ENCODE data around the gene MKX.

The MKX gene, protein sequence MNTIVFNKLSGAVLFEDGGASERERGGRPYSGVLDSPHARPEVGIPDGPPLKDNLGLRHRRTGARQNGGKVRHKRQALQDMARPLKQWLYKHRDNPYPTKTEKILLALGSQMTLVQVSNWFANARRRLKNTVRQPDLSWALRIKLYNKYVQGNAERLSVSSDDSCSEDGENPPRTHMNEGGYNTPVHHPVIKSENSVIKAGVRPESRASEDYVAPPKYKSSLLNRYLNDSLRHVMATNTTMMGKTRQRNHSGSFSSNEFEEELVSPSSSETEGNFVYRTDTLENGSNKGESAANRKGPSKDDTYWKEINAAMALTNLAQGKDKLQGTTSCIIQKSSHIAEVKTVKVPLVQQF

DNA sequence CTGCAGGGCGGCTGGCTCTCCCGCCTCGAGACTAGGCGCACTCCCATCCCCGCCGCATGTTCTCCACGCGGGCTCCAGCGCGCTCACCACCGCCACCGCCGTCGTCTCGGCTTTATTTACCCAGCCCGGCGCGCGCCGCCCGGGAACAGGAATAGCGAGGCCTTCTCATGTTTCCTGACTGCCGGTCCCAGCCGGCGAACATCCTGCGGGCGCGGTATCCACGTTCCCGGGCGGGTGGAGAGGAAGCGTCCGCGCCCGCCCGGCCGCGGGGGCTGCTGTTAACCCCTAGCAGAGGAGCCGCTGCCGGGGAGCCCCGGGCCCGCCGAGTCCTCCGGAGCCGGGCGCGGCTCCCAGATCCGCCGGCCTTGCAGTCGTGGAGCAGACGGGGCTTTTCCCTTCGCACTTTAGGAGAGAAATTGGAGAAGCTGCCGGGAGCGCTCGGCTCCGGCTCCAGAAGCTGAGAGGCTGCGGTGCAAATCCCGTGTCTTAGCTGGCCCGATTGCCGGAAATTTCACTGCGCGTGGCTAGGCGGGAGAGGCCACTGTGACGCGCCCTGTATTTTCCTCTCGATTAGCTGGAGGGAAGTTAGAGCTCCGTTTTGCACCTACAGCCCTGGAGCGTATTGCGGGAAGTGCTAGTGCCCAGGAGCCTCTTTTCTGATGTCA is at the start of gene MKX:
MKX (minus strand) TSS at position 88 of the 665 bp plus-strand sequence. CDS start 2,404 bp downstream, outside the sequence.
- DNase-seq = no peak

DNA sequence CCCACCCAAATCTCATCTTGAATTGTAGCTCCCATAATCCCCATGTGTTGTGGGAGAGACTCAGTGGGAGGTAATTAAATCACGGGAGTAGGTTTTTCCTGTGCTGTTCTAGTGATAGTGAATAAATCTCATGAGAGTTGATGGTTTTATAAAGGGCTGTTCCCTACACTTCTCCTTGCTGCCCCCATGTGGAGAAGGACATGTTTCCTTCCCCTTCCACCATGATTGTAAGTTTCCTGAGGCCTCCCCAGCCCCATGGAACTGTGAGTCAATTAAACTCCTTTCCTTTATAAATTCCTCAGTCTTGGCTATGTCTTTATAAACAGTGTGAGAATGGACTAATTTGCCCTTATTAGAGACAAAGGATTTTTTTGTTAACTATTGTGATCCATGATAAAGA is 48.5 kb upstream of the MKX start:
- no peak for DNase-seq

DNA sequence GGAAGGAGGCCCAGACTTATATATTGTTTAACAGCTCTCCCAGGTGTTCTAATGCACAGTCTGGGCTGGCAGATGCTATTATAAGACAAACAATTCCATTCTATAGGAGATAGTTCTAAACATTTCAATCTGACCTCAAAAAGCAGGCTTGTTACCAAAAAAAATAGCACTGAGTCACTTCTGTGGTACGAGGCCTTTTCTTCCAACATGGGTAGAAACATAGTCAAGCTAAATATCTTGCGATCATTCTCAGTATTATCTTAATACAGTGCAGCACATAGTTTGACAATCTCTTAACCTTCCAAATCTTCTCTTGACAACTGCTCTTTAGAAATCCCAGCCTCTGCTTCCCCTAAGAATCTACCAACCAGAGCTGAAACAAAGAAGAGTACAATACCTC is 46.6 kb upstream of the MKX start:
- DNase-seq = no peak

DNA sequence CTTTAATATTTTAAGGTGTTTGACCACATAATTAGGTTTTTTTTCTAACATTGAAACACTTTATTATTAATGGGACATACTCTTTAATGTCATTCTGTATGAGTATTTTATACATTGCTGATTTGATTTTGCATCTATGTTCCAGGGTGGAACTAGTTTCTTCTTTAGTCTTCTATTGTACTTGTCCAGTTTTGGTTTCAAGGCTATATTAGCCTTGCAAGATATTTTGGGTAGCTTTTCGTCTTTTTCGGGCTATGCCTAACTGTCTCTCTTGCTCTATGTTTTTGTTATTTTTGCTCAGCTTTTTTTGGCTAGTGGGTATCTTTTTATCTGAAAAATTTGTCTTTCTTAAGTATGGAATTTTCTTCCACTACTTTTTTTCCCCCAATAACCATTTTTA is 38.7 kb upstream of the MKX start:
- no peak for DNase-seq

DNA sequence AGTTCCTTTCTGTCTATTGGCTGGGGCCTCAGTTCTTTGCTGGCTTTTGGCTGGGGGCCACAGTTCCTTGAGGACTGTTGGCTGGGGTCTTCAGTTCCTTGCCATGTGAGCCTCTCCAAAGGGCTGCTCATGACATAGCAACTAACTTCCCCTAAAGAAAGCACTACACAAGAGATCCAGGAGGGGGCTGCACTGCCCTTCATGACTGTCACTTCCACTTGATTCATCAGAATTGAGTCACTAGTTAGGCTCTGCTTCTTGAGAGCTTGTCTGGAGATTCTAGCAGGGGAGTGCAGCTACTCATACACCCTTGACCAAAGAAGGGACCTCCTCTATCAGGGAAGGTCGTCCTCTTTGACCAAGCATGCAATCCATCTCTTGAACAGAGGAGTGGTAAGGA is 38.0 kb upstream of the MKX start:
- DNase-seq = no peak

DNA sequence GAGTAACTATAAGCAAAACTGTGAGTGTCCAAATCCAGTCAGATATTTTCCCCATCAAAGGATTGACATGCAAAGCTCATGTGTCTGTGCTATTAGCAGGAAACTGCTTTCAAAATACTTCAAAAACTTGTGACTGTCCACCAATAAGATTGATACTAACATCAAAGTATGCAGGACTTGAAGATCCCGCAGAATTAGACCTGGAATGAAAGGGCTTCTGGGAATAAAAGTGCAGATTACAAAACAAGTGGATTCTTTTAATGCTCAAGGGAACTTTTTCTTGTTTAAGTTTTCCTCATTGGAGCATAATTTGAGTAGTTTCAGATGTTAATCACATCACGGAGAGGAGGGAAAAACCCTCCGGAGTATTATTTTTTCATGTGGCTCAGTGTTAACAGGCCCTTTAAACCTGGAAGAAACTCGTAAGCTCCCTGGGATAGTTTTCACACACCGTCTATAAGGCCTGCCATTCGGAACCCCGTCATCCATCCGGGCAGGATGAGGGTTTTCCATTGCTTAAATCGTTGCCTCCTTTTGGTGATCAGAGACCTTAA is 33.9 kb upstream of the MKX start:
- DNase-seq = no peak

DNA sequence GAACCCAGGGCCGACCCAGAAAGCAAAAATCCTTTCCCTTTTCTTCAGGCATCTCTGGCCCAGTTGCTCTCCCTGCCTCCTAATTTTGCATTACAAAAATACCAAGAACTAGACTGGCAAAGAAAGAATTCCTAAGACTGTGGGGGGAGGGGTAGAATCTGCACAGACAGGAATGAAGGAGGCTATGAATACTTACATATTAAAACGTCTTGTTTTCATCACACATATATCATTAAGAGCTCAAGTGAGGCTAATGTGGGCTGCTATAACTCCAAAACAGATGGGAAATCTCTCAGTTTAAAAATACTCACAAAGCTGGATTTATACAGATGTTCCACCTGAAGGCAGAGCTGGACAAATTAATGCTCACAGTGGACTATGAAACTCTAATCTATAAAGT is 29.2 kb upstream of the MKX start:
- DNase-seq = no peak

DNA sequence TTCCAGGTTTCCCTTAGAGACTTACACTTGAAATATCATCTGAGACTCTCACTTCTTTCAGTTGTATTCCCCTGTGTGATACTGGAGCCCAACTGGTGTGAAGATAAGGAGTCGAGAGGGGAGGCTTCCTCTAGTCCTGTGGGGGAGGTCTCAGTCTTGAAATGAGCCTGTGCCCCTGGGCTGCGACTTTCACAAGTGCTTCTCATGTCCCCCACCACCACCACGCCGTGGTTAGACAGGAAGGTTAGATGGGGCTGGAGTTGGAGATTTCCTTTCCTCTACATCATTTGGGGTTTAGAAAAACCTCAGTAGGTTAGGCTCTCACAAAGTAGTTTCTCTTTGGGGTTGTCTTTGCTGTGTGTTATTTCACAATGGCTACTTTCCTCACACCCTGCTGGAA is 25.6 kb upstream of the MKX start:
- no peak for DNase-seq

DNA sequence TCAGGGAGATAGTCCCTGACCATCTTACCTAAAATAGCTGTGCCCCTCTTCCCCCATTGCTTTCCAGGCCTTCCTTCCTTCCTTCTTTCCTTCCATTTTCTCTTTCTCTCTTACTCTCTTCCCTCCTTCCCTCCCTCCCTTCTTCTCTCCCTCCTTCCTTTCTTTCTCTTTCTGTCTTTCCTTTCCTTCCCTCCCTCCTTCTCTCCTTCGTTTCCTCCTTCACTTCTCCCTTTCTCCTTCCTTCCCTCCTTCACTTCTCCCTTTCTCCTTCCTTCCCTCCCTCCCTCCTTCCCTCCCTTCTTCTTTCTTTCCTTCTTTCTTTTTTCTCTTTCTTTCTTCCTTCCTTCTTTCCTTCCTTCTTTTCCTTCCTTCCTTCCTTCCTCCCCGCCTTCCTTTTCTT is 24.6 kb upstream of the MKX start:
- no peak for DNase-seq

DNA sequence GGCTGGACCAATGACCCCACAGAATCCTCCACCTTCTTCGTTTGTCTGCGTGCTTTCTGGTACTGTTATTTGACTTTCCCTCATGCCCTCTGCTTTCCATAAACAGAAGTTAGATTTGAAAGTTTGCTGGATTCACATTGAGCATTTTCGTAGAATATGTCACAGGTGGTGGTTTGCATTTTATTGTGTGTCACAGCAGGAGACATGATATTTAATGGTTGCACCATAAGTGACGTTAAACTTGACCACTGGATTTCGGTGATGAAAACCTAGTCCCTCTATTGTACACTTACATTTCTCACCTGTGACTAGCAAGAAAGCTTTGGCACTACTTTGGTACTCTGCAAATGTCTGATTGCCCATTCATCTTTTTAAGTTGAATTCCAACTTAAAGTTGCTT is 15.2 kb upstream of the MKX start:
- no peak for DNase-seq

DNA sequence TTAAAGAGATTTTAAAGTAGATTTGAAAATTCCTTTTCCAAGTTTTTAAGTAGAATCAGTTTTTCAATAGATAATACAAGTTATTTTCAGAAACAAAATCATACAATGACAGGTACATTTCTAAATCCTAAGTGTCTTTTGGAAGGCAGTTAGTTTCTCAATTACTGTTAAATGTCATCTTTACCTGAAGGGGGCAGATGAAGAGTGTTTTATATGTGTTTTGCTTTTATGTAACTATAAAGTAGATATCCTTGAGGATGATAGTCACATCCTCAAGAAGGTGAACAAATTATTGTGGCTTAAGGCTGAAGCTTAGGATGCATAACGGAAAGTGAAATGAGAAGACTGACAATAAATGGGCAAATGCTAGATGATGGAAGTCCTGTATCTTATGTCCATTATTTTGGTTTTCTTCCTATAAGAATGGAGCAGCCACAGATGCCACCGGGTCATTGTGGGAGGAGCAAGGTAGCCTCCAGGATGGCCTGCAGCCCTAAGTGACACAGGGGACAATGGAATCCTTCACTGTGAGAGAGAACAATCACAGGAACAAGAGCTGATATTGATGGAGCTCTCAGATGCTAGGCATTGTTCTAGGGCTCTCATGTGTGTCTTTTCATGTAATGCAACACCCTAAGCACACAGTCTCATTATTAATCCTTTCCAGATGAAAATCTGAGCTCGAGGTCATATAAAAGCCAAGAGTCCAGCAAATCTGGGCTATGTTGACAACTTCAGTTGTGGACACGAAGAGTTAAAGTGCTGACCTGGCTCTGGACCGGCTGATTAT is 14.1 kb upstream of the MKX start:
- no peak for DNase-seq

DNA sequence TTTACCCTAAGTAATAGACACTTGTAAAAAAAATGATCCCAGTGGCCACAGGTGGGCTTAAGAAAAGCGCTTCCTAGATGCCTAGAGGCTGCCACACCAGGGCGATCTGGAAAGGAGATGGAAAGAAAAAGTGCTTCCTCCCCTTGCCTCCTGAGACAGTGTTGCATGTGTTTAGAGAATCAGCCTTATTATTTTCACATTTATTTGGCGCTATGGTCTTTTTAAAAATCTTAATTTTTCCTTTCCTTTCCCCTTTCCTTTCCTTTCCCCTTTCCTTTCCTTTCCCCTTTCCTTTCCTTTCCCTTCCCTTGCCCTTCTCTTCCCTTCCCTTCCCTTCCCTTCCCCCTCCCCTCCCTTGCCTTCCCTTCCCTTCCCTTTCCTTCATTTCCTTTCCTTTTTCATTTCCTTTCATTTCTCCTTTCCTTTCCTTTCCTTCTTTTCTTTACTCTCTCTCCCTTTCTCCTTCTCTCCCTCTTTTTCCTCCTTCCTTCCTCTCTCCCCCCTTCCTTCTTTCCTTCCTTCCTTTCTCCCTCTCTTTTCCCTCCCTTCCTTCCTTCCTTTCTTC is 7.1 kb upstream of the MKX start:
- DNase-seq = no peak

DNA sequence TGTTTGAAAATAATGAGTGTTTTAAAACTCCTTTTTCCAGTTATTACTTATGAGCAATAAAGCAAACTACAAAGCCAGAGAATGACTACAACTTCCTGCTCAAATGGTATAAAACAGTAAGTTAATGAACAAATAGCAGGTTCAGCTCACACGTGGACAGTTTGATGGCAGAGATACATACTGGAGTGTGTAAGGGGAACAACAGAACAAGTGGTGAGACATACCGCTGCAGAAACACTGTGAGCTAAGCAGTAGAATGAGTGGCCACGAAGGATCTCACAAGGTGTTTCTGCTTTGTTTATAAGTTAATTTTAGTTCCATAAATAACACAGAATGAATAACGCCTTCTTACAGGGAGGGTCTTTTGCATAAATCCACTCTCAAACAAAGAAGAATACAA is 3.0 kb upstream of the MKX start:
- DNase-seq = no peak

DNA sequence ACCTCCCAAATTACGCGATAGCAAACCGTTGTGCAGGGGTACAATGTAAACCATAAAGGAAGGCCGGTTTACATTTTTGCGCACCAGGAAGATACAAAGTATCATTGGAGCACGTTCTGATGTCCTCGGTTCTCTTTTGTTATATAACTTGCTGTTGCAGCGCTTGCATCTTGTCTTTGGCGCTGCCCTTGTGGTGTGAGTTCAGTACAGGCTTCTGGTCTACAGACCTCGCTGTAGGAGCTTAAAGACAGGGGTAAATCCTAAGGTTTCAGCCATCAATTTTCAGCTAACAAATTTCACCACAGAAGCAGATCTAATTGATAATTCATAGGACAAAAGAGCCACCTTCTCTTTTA is 1.5 kb upstream of the MKX start:
- DNase-seq = no peak

DNA sequence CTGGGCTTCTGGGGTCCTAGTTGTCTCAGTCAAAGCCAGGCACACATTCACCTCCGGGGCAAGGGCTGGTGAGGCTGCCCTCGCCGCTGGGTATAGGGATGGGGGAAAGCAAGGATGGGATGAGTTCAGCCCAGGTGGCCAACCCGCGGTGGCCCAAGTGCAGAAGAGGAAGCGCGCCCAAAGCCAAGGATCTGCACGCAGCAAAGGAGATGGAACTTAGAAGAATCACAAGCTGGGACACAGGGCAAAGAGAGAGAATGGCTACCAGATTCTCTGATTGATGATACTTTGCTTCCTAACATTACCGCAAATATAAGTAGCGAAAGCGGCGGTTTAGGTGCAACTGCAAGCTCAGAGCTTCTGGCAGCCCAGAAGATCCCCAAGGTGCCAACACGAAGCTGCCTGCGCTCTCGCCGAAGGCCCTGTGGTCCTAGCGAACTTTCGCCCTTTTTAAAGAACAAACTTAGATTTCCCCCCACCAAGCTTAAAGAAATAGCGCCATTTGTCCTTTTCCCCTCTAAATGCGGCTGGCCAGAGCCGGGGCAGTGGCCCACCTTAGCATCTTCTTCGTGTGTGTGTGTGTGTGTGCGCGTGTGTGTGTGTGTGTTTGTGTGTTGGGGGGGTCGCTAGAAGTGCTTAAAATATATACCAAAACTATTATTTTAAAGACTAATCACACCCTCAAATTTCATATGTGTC is 927 bp upstream of the MKX start:
- DNase-seq = no peak

DNA sequence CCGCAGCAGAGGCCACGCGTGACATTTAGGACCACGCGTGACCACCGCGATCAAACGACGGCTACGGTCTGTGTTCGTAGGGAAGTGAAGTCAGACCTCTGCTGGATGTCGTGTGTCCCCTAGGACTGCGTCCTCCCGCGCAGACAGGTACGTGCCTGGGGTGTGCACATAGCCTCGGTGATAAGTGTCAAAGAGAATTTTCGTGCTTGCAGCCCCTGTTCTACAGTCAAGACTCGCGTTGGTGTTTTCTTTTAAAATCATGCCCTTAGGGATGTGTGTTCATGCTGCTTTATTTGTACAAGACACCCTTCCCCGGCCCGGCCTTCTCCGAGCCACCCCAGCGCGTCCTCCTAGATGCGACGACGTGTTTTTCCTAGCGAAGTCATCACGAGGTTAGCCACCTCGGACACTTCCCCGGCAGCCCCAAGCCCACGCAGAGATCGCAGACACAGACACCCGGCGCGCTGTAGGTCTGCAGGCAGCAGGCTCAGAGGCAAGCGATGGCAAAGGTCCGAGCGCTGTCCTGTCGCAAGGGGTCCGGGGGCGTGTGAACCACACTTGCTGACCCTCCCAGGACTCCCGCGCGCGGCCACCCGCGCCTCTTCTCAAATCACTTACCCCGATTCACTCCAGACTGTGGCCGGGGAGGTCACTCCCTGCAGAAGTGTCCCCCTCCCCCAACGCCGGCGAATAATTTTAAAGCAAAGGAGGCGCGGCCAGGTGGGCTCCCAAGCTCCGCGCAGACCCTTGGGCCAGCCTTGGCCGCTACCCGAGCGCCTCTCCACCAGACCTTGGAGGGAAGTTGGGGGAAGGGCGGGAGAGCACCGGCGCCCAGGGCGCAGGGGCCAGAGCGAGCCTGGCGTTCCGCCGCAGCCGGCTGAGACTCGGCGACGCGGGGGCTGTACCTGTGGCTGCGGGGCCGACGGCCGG is 552 bp downstream of the MKX start:
- no peak for DNase-seq

DNA sequence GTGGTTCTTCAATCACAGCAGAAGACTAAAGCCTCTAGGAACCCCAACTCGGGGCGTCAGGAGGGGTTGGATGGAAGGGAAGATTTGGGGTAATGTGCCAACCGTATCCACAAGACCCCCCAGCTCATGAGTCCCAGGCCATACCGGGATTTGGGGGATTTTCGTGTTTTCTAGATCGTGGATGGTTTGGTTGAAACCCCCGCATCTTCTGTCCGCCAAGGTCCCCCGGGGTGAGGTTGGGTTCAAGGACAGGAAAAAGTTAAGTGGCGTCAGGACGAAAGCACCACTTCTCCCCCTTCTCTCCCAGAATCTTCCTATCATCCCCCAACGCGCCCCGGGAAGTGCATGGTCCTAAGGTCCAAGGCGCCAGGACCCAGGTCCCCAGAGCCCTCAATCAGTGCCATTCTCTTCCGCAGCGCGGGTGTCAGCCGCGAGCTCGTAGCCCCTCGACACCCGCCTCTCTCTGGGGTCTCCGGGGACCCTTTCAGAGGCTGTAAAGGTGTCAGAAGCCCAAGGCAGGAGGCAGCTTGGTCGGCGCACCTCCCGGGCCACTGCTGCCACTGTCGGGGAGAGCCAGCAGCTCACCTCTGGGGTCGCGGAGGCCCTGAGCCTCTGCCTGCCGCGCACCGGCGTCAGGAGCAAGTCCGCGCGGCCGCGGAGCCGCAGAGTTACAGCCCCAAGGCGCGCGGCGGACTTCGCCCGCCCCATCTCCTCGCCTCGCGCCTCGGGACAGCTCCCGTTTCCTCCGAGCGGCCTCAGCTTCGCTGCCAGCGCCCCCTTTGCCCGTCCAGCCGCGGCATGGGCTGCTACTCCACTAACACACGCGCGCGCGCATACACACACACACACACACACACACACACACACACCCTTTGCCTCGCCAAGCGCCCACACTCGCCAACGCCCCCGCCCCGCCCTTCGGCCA is 1.5 kb downstream of the MKX start:
- no peak for DNase-seq

DNA sequence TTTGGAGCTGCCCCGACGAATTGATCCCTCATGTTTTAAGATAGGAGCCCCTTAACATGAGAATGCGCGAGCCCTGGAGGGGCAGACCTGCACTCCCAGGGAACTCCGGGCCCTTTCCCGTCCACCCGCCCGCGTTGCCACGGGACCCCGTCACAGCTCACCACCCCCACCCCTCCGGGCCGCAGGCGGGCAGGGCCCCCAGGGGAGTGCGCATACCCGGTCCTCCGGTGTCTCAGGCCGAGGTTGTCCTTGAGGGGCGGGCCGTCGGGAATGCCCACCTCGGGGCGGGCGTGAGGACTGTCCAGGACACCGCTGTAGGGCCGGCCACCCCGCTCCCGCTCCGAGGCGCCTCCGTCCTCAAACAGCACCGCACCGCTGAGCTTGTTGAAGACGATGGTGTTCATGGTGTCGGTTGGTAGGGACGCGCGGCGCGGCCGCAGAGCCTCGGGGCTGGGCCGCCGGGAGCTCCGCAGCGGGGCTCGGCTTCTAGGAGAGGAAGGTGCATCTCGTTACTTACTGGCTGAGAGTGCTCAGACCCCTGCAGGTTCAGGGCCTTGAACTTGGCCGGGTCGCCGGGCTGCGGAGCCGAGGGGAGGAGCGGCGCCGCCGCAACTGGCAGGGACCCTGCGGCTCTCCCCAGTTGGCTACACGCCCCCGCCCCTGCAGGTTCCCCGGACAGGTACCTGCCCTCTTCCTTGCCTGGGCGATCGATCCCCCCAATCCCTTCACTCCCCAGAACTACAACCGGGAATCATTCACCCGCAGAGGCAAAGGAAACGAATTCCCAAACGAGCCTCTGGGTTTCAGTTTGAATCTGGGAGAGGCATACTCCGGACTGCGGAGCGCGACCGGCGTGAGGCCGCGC is 2.4 kb downstream of the MKX start:
- DNase-seq = no peak

Measured in GF-D8 (cell line).